Upper lobe of left lung (tissue), 6 donors: ENCODE data around the gene ASTN1. TPM values are rescaled to one million over a fixed set of nuclear protein-coding genes. Genes with fewer than 3 reads are reported as not detected.

Experiments used
- ATAC-seq, 2 donors: fragments of 200-7000 bp; cut with Tn5 transposase; one replicate each; pipeline ENCODE4 v1.9.1; 2022; ENCODE audit warnings: mild to moderate bottlenecking in 2 of 2, moderate library complexity in 2 of 2; ENCODE audit not compliant: low FRiP score in 2 of 2
- DNase-seq, 2 donors: peaks; one replicate each; pipeline ENCODE4 v3.0.0-alpha.2; 2019 to 2020
- H3K27ac ChIP-seq, 4 donors: fragments of 200-600 bp; sonication (generic); one replicate each; pipeline ENCODE4 v1.5.1; 2016 to 2019
- H3K27me3 ChIP-seq, 4 donors: fragments of 200-600 bp; sonication (generic); one replicate each; pipeline ENCODE4 v1.5.1; 2017 to 2019
- H3K36me3 ChIP-seq, 4 donors: fragments of 200-600 bp; sonication (generic); one replicate each; pipeline ENCODE4 v1.5.1; 2016 to 2019
- H3K4me1 ChIP-seq, 4 donors: fragments of 200-600 bp; sonication (generic); one replicate each; pipeline ENCODE4 v1.5.1; 2018 to 2019
- H3K4me3 ChIP-seq, 4 donors: fragments of 200-600 bp; sonication (generic); one replicate each; pipeline ENCODE4 v1.5.1; 2017 to 2019; ENCODE audit warnings: mild to moderate bottlenecking in 2 of 4, moderate library complexity in 1 of 4
- H3K9me3 ChIP-seq, 4 donors: fragments of 200-600 bp; sonication (generic); one replicate each; pipeline ENCODE4 v1.5.1; 2018 to 2019
- CTCF ChIP-seq, 6 experiments: fragments of 450-650 bp in 4 of 6; fragments of 200-600 bp in 2 of 6; sonication (generic) in 2 of 6; IDR thresholded peaks; one replicate each; pipeline ENCODE4 v1.5.1; 2016 to 2019; ENCODE audit warnings: antibody characterized with exemption in 6 of 6
- EP300 ChIP-seq, 4 donors: sonication (generic); formaldehyde crosslinking; IDR thresholded peaks; one replicate each; pipeline ENCODE4 v1.5.1; 2017; ENCODE audit warnings: antibody characterized with exemption in 4 of 4, control low read depth in 2 of 4
- POLR2A ChIP-seq, 4 donors: fragments of 450-650 bp; IDR thresholded peaks; one replicate each; pipeline ENCODE4 v1.5.1; 2016 to 2017; ENCODE audit warnings: antibody characterized with exemption in 4 of 4, mild to moderate bottlenecking in 2 of 4
- POLR2AphosphoS5 ChIP-seq, 2 donors: sonication (generic); formaldehyde crosslinking; IDR thresholded peaks; one replicate each; pipeline ENCODE4 v1.5.1; 2017; ENCODE audit warnings: antibody characterized with exemption in 2 of 2
- WGBS, 2 donors: methylation state at CpG; one replicate each; pipeline ENCODE4 v1.1.5; 2017 to 2018; 5-methylcytosine and 5-hydroxymethylcytosine counted together
- total RNA-seq, 6 donors: library from RNA; depleted of rRNA in 4 of 6; stranded (reverse); fragments of >200 nt in 4 of 6; gene quantifications; one replicate each; pipeline versions ENCODE4 v1.1.0 to v1.2.1, GENCODE V29; 2016 to 2021
- donor health status: DM: no; HTN: no; CAD: no; lungs with moderate emphysema.
- donor health status: DM: no; HTN: yes; CAD: no; lungs with severe emphysema.

ASTN1 gene
- total RNA-seq, 6 donors from 2014 or later, result 0.15 to 1.0 (median 0.32) TPM; not detected in 2

DNA sequence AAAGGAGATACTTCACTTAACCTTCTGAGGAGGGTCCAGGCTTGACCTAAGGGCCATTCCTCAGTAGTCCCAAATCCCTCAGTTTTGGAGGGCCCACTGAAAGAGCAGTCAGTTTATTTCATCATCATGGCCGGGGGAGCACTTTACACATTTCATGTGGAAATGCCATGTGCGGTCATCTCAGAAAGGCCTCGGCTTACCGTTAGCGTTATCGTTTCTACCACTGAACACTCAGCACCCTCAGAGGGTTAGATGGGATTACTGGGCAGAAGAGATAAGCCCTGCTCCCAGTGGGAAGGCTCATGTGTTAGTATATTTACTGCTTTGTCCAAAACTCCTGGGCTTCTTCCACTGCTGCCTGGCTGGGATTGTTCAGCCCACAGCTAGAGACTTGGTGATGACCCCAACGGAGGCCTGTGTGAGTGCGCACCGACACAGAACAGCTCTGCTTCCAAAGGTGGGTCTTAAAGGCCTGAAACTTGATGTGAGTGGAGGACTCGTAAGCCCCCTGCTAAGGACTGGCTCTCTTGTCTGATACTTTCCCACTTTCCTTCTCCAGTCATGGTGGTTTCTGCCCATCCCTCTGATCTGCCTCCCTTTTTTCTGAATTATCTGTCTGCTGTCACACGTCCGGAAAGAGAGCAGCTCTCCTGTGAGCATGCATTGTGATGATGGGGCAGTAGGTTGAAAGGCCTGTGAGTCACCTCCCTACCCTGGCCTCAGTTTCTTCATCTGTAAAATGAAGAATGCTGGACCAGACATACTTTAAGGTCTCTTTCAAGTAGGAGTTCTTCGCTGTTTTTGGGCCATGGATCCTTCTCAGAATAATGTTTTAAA lies 284.5 kb downstream of the ASTN1 start:
- Histone ChIP-seq H3K4me1 (no peaks in the 10 kb centered on the region), H3K4me3 (no peak overlapping the region), H3K27me3 (no peaks in the 10 kb centered on the region), H3K27ac (no peak overlapping the region), H3K36me3 (no peaks in the 10 kb centered on the region), H3K9me3 (no peaks in the 10 kb centered on the region)
- no peak for ATAC-seq
- no peak for TF ChIP-seq POLR2AphosphoS5 (IDR thresholded peaks at IDR 0.05)
- TF ChIP-seq CTCF (IDR thresholded peaks at IDR 0.05), result no peak
- TF ChIP-seq POLR2A (IDR thresholded peaks at IDR 0.05), result no peak
- 90 to 93% methylated on average over 12 to 13 of the region's 13 CpGs for WGBS, 2 donors
- no peak for DNase-seq

DNA sequence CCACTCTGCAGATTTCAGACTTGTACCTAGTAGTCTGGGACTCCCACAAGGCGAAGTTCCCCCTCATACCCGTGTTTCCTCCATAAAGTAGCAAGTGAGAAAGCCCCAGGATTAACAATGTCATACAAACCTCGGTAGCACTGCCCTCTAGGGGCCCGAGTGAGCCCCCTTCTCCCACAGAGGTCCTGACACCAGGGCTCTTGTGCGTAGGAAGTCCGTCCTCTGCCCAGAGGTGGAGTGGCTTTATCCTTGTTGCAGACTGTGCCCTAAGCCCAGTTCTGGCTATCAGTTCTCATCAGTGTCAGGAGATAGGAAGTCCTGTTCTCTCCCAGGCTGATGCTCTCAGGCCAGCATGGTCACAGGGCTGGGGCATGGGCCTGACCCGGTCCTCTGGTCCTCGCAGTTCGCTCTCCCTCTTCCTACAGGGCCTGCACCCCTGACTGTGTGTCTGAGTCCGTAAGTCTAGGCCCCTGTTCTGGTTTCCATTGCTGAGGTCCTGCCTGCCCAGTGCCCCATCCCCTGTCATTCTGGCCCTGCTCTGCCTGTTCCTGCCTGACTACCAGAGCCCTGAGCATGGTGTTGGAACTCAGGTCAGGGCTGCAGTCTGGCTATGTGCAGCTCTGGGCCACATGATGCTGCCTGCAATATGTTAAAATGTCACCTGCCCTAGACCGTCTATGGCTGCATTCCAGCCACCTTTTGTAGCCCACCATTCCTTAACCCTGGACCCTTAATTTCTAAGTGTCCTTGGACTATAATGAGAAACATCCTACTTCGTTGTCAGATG lies 285.6 kb downstream of the ASTN1 start:
- no peaks in the 10 kb centered on the region for H3K36me3 ChIP-seq
- DNase-seq, result no peak
- ATAC-seq, result no peak
- H3K4me1 ChIP-seq, result no peaks in the 10 kb centered on the region
- no peaks in the 10 kb centered on the region for H3K9me3 ChIP-seq
- H3K27ac ChIP-seq, result no peak overlapping the region
- 74 to 87% methylated on average over 3 to 12 of the region's 12 CpGs for WGBS, 2 donors
- TF ChIP-seq EP300 (IDR thresholded peaks at IDR 0.05) (no peak), CTCF (IDR thresholded peaks at IDR 0.05) (no peak), POLR2A (IDR thresholded peaks at IDR 0.05) (no peak), POLR2AphosphoS5 (IDR thresholded peaks at IDR 0.05) (no peak)
- no peak overlapping the region for H3K4me3 ChIP-seq
- no peaks in the 10 kb centered on the region for H3K27me3 ChIP-seq

- Histone ChIP-seq H3K9me3 (no peaks in the 10 kb centered on the region), H3K27ac (no peak overlapping the region), H3K27me3 (no peaks in the 10 kb centered on the region), H3K36me3 (no peaks in the 10 kb centered on the region), H3K4me1 (no peaks in the 10 kb centered on the region), H3K4me3 (no peak overlapping the region)
- WGBS, 2 donors, result 80 to 82% methylated on average over 3 of the region's 3 CpGs
- ATAC-seq, result no peak
- no peak for DNase-seq
- no peak for TF ChIP-seq POLR2AphosphoS5 (IDR thresholded peaks at IDR 0.05)
- no peak for TF ChIP-seq CTCF (IDR thresholded peaks at IDR 0.05)
These were observed 287.0 kb downstream of the ASTN1 start for GRCh38 chr1:176877557-176877956.

DNA sequence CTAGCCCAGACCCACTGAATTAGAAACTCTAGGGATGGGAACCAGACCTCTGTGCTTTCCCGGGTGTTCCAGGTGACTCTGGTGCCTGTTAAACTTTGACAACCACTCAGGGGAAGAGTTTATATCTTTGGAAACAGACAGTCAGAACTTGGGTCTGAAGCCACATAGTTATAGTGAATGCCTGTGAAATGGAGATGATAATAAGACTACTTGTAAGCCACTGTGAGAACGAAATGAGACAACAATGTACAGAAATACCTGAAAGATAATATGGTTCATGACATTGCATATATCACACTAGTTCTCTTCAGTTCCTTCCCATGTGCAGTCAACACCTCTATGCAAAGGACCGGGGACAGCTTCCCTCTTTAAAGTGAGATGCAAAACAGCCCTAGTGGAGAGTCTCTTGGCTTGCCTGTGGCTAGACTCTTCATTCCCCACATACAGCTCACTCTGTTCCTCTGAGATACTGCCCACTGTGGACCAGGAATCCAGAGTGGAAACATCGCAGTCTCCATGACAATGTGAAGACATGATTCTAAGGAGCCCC lies 287.5 kb downstream of the ASTN1 start:
- Histone ChIP-seq H3K4me3 (no peak overlapping the region), H3K36me3 (no peaks in the 10 kb centered on the region), H3K9me3 (no peaks in the 10 kb centered on the region), H3K4me1 (no peaks in the 10 kb centered on the region), H3K27ac (no peak overlapping the region), H3K27me3 (no peaks in the 10 kb centered on the region)
- ATAC-seq (no peak), DNase-seq (no peak)
- TF ChIP-seq POLR2A (IDR thresholded peaks at IDR 0.05) (no peak), CTCF (IDR thresholded peaks at IDR 0.05) (no peak), EP300 (IDR thresholded peaks at IDR 0.05) (no peak), POLR2AphosphoS5 (IDR thresholded peaks at IDR 0.05) (no peak)
- WGBS, 2 donors, result 78 to 80% methylated on average over 4 of the region's 4 CpGs
